ENCODE results near the gene TBKBP1. TPM values are rescaled to one million over a fixed set of nuclear protein-coding genes. Genes with fewer than 3 reads are reported as not detected.

TBKBP1 gene
- total RNA-seq, 2 experiments from 2014 or later: 11.3 to 13.0 TPM

DNA sequence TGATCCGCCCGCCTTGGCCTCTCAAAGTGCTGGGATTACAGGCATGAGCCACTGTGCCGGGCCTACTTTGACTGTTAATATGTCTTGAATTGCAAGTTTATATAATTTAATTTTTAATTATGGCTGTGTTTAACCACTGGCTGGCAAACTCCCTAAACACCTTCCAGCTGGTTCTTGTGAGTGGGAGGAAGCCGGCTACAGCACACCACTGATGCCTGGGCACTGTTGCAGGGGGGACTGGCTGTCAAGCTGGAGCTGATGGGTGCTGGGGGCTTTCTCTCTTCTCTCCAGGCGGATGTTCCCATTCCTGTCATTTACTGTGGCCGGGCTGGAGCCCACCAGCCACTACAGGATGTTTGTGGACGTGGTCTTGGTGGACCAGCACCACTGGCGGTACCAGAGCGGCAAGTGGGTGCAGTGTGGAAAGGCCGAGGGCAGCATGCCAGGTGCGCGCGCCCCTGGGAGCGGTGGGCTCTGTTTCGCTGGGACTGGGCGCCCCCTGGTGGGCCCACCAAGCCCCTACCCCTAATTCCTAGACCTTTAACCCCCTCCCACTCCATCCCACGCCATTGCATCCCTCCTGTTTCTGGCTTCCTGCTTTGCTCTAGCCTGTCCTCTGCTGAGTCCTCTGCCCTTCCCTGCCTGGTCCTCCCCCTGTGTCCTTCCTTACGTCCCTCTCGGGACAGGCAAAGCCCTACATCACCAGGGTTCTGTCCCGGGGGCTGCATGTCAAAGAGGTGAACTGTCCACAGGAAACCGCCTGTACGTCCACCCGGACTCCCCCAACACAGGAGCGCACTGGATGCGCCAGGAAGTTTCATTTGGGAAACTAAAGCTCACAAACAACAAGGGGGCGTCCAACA, 48.6 kb downstream of the TBKBP1 start:
- peak; percentile 48 for DNase-seq
- ChIA-PET CTCF (interaction anchor here (0.6 to 6.3 kb wide), 11 partner anchors 10 to 148 kb away, joined by 3 to 81 read pairs (median 4); partner anchors contain the start of gene TBX21), POLR2A (interaction anchor here (0.8 to 1.1 kb wide), 2 partner anchors 49 to 55 kb away, joined by 3 to 4 read pairs; no protein-coding TSS in a partner anchor)
- H3K27ac Mint-ChIP-seq: peak overlapping the region; percentile 75
- H3K36me3 Mint-ChIP-seq: peaks cover 62% of the 10 kb centered on the region
- intact Hi-C loops (cut with micrococcal nuclease): loop anchor here (5.0 kb wide), 2 partner anchors 60 to 80 kb away; no protein-coding TSS in a partner anchor
- no peaks in the 10 kb centered on the region for H3K9me3 Mint-ChIP-seq
- H3K27me3 Mint-ChIP-seq: no peaks in the 10 kb centered on the region
- H3K4me1 Mint-ChIP-seq (ENCODE audit: low read depth): peaks cover 42% of the 10 kb centered on the region
- H3K4me3 Mint-ChIP-seq: no peak overlapping the region

DNA sequence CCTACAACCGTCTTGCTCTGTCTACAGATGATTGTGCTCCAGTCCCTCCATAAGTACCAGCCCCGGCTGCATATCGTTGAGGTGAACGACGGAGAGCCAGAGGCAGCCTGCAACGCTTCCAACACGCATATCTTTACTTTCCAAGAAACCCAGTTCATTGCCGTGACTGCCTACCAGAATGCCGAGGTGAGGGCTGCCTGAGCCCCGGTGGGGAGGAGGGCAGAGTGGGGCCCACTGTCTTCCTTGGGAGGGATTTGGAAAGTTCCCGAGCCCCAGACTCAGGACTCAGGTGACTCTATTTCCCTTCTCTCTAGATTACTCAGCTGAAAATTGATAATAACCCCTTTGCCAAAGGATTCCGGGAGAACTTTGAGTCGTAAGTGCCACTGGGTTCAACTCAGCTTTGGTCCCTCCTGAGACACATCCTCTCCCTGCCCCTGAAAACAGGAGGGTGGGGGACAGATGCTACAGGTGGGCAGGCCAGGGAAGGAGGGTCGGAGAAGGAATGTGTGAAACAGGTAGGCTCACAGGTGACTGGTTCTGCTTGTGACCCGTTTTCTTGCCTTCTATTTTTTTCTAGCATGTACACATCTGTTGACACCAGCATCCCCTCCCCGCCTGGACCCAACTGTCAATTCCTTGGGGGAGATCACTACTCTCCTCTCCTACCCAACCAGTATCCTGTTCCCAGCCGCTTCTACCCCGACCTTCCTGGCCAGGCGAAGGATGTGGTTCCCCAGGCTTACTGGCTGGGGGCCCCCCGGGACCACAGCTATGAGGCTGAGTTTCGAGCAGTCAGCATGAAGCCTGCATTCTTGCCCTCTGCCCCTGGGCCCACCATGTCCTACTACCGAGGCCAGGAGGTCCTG, 50.4 kb downstream of the TBKBP1 start:
- intact Hi-C loops (cut with micrococcal nuclease): loop anchor here (5.0 kb wide), 2 partner anchors 58 to 82 kb away; no protein-coding TSS in a partner anchor
- peaks cover 33% of the 10 kb centered on the region for H3K4me1 Mint-ChIP-seq (ENCODE audit: low read depth)
- H3K4me3 Mint-ChIP-seq: no peak overlapping the region
- POLR2A ChIA-PET: interaction anchor here (0.8 kb wide), 1 partner anchor 25 kb away, joined by 3 read pairs; no protein-coding TSS in a partner anchor
- H3K27me3 Mint-ChIP-seq: no peaks in the 10 kb centered on the region
- H3K9me3 Mint-ChIP-seq: no peaks in the 10 kb centered on the region
- peaks cover 56% of the 10 kb centered on the region for H3K36me3 Mint-ChIP-seq
- DNase-seq: no peak
- CTCF ChIA-PET: interaction anchor here (1.7 to 6.3 kb wide), 2 partner anchors 44 to 80 kb away, joined by 4 to 81 read pairs; no protein-coding TSS in a partner anchor
- H3K27ac Mint-ChIP-seq: peak overlapping the region; percentile 58

DNA sequence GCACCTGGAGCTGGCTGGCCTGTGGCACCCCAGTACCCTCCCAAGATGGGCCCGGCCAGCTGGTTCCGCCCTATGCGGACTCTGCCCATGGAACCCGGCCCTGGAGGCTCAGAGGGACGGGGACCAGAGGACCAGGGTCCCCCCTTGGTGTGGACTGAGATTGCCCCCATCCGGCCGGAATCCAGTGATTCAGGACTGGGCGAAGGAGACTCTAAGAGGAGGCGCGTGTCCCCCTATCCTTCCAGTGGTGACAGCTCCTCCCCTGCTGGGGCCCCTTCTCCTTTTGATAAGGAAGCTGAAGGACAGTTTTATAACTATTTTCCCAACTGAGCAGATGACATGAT, 51.0 kb downstream of the TBKBP1 start:
- ChIA-PET POLR2A (interaction anchor here (0.8 kb wide), 1 partner anchor 26 kb away, joined by 3 read pairs; no protein-coding TSS in a partner anchor), CTCF (interaction anchor here (1.5 to 2.7 kb wide), 2 partner anchors 12 to 46 kb away, joined by 3 to 17 read pairs; partner anchors contain the start of gene TBX21)
- intact Hi-C loops (cut with micrococcal nuclease): no loop called here

DNA sequence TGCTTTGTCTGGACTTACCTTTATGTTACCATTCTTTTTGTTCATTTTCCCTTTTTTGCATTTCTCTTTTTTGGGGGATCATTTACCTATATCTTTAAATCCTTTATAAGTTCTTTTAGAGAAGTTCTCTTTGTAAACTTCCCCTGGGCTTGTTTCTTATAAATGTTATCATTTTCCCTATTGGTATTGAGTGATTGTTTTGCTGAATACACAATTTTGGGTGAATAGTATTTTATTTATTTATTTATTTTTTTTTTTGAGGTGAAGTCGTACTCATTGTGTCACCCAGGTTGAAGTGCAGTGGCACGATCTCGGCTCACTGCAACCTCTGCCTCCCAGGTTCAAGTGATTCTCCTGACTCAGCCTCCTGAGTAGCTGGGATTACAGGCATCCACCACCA, 57.5 kb downstream of the TBKBP1 start:
- intact Hi-C loops (cut with micrococcal nuclease): no loop called here
- ChIA-PET POLR2A (interaction anchor here (0.6 kb wide), 1 partner anchor 229 kb away, joined by 4 read pairs; no protein-coding TSS in a partner anchor), CTCF (interaction anchor here (0.7 to 1.2 kb wide), 2 partner anchors 39 to 1054 kb away, joined by 3 to 5 read pairs; no protein-coding TSS in a partner anchor)
- H3K4me3 Mint-ChIP-seq: no peak overlapping the region
- H3K36me3 Mint-ChIP-seq: peaks cover 7% of the 10 kb centered on the region
- peaks cover 2% of the 10 kb centered on the region for H3K4me1 Mint-ChIP-seq (ENCODE audit: low read depth)
- no peak overlapping the region for H3K27ac Mint-ChIP-seq
- H3K27me3 Mint-ChIP-seq: no peaks in the 10 kb centered on the region
- no peak for DNase-seq
- peaks cover 3% of the 10 kb centered on the region for H3K9me3 Mint-ChIP-seq

More for the DNA sequence above, 51.0 kb downstream of the TBKBP1 start:
- H3K27ac Mint-ChIP-seq: no peak overlapping the region
- H3K36me3 Mint-ChIP-seq: peaks cover 55% of the 10 kb centered on the region
- H3K27me3 Mint-ChIP-seq: no peaks in the 10 kb centered on the region
- peaks cover 31% of the 10 kb centered on the region for H3K4me1 Mint-ChIP-seq (ENCODE audit: low read depth)
- H3K9me3 Mint-ChIP-seq: no peaks in the 10 kb centered on the region
- no peak overlapping the region for H3K4me3 Mint-ChIP-seq
- DNase-seq: no peak

DNA sequence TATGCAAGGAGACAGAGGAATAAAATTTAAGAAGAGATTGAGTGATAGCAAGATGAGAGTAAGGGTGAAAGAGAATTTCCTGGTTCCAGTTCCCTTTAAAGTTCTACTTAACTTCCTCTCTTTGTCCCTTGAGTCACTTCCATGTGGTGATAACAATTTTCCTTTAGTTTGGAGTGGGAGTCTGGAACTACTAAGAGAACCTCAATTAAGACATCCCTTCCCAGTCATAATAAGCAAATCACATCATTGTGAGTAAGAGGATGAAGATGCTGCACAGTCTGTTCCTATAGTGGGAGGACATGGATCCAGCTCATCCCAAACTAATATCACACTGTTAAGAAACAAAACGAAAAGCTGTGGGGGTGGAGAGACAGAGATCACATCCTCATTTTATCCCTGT, 63.4 kb downstream of the TBKBP1 start:
- no peak for DNase-seq
- H3K27ac Mint-ChIP-seq: no peak overlapping the region
- no peaks in the 10 kb centered on the region for H3K4me1 Mint-ChIP-seq (ENCODE audit: low read depth)
- H3K4me3 Mint-ChIP-seq: no peak overlapping the region
- ChIA-PET CTCF (interaction anchor here (0.6 kb wide), 1 partner anchor 59 kb away, joined by 4 read pairs; no protein-coding TSS in a partner anchor), POLR2A (no interaction called here)
- peaks cover 2% of the 10 kb centered on the region for H3K36me3 Mint-ChIP-seq
- intact Hi-C loops (cut with micrococcal nuclease): no loop called here
- peaks cover 20% of the 10 kb centered on the region for H3K9me3 Mint-ChIP-seq
- peaks cover 5% of the 10 kb centered on the region for H3K27me3 Mint-ChIP-seq

DNA sequence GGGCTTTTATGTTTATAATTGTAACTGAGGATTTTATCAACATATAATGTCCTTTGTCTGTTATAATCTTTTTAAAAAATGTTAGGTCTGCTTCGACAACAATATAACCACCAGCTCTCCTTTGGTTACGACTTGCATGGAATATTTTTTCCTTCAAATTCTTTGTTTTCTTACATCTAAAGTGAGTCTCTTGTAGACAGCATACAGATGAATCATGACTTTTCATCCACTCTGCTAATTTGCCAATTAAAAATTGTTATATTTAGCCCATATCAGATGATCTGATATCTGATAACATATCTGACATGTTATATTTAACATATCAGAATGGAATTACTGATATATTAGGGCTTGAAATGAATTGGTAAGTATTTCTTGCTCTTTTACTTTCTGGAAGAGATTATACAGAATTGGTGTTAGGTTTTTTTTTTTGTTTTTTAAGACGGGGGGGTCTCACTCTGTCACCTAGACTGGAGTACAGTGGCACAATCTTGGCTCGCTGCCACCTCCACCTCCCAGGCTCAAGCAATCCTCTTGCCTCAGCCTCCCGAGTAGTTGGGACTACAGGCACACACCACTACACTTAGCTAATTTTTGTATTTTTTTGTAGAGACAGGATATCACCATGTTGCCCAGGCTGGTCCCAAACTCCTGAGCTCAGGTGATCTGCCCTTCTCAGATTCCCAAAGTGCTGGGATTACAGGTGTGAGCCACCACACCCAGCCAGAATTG, 66.6 kb downstream of the TBKBP1 start:
- peaks cover 10% of the 10 kb centered on the region for H3K4me1 Mint-ChIP-seq (ENCODE audit: low read depth)
- no peaks in the 10 kb centered on the region for H3K36me3 Mint-ChIP-seq
- ChIA-PET CTCF (no interaction called here), POLR2A (no interaction called here)
- peaks cover 5% of the 10 kb centered on the region for H3K27me3 Mint-ChIP-seq
- H3K27ac Mint-ChIP-seq: no peak overlapping the region
- DNase-seq: no peak
- no peak overlapping the region for H3K4me3 Mint-ChIP-seq
- intact Hi-C loops (cut with micrococcal nuclease): no loop called here
- H3K9me3 Mint-ChIP-seq: peaks cover 26% of the 10 kb centered on the region

Other genes with a start within 250 kb of the TBKBP1 start
- gene NPEPPS, start 163.1 kb upstream of the TBKBP1 start, total RNA-seq: 100 to 1,000 TPM; 113 to 114 TPM
- 100 to 1,000 TPM; 475 to 488 TPM for gene KPNB1, start 44.2 kb upstream of the TBKBP1 start, total RNA-seq
- 10 to 100 TPM; 57.7 to 58.2 TPM for gene TBX21, start 39.1 kb downstream of the TBKBP1 start, total RNA-seq
- 10 to 100 TPM; 14.7 to 15.6 TPM for gene OSBPL7, start 127.6 kb downstream of the TBKBP1 start, total RNA-seq
- 10 to 100 TPM; 69.9 to 72.4 TPM for gene MRPL10, start 137.4 kb downstream of the TBKBP1 start, total RNA-seq
- under 1 TPM; 0.29 to 0.59 TPM for gene LRRC46, start 137.5 kb downstream of the TBKBP1 start, total RNA-seq
- 10 to 100 TPM; 20.6 to 21.0 TPM for gene SCRN2, start 147.1 kb downstream of the TBKBP1 start, total RNA-seq
- under 1 TPM; 0.10 to 0.12 TPM for gene SP6, start 157.0 kb downstream of the TBKBP1 start, total RNA-seq
- 10 to 100 TPM; 15.1 to 17.2 TPM for gene SP2, start 202.1 kb downstream of the TBKBP1 start, total RNA-seq
- 10 to 100 TPM; 32.5 to 34.4 TPM for gene PNPO, start 247.4 kb downstream of the TBKBP1 start, total RNA-seq